T47D (cell line): ENCODE data around the gene AMPD3.

ENCODE experiments used
- DNase-seq, 2 experiments: peaks; one replicate each; pipeline versions ENCODE4 v3.0.0 to v3.0.0-alpha.2; 2011 to 2012; ENCODE audit warnings: low read depth in 1 of 2, low spot score in 1 of 2
- JUND ChIP-seq: IDR thresholded peaks from 2 replicates; pipeline ENCODE4 v1.6.1; 2012; ENCODE audit warnings: low read depth
- in situ Hi-C: cut with HindIII; loops from 2 replicates; pipeline ENCODE4 v1.10.0; 2016; ENCODE audit warnings: low sequenced_read_pairs, low pct_unique_long_range_greater_than_20kb

AMPD3 gene

DNA sequence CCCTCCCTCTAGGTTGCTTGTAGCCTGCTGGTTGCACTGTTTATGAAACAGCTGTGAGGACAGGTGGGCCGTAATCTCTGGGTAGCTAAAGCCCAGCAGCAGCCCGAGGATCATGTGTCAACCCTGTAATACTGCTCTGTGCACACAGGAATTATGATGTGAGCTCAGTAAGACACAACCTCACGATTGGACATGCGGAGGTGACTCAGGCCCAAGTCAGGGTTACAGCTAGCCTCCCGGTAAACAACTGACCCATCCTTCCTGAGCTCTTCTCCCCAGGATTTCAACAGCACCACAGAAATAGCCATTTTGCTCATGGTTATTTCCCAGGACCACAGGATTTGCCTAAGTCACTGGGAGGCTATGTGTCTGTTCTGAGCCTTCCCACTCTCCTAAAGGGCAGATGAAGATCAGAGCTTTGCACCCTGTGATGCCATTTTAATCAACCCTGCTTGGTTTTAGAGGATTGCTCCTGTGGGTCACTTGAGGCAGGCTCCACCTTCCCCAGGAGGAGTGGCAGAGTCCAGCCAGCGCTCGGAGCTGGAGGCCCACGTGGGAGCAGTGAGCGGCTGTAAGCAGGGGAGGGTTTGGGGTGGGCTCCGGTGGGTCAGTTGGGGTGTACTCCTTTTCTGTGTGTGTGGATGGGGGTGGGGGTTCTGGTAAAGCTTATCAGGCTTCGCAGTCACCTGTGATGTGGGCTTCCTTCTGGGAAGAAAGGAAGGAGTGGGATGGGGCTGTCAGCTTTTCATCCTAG lies at the start of gene AMPD3:
Gene AMPD3 (plus strand): TSS at position 387 of the 754 bp plus-strand sequence. CDS start 6,256 bp downstream, outside the sequence.
- TF ChIP-seq JUND = no peak
- no peak for DNase-seq
- in situ Hi-C loops = no loop called here

- peak in 1 of 2 experiments; percentile 77 for DNase-seq
- in situ Hi-C loops = no loop called here
- TF ChIP-seq JUND = no peak
These were observed 49.0 kb upstream of the AMPD3 start for GRCh38 chr11:10405865-10406592.

DNA sequence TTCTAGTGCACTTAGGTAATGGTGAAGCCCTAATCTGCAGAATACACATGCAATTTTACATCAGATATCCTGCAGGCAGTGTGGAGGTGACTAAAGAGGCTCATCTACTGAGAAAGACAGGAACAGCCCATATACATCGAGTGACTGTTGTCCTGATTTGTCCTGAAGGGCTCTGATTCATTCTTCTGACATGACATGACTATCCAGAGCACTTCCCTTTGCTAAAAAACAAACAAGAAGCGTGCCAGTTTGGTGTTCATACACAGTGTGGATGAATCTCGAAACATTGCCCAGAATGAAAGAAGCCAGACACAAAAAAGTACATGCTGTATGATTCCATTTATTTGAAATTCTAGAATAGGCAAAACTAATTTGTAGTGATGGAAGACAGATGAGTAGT lies 48.0 kb upstream of the AMPD3 start:
- in situ Hi-C loops = no loop called here
- DNase-seq = peak in 1 of 2 experiments; percentile 37
- TF ChIP-seq JUND = no peak

GRCh38 chr11:10407749-10408685 lies 47.0 kb upstream of the AMPD3 start:
- in situ Hi-C loops = no loop called here
- no peak for TF ChIP-seq JUND
- no peak for DNase-seq

DNA sequence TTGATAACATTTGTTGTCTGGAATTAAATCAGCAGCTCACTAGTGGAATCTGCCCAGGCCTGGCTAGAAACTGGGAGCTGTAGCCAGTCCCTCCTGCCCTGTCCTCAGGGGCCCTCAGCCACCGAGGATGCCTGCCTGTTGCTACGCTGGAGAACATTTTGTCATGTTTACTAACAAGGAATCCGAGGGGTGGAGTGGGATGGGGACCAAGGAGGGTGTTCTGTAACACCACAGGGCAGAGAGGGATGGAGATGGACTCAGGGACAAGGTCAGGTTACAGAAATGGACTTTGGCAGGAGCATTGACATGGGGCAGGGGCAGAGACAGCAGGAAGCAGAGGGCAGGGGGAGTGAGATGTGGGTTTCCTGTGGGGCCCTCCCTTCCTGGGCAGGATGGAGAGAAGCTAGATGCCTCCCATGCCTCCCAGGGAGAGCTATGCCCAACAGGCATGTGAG lies 45.8 kb upstream of the AMPD3 start:
- TF ChIP-seq JUND = no peak
- no peak for DNase-seq
- in situ Hi-C loops = no loop called here

GRCh38 chr11:10410106-10410843 lies 44.8 kb upstream of the AMPD3 start:
- DNase-seq = no peak
- no peak for TF ChIP-seq JUND
- in situ Hi-C loops = no loop called here

DNA sequence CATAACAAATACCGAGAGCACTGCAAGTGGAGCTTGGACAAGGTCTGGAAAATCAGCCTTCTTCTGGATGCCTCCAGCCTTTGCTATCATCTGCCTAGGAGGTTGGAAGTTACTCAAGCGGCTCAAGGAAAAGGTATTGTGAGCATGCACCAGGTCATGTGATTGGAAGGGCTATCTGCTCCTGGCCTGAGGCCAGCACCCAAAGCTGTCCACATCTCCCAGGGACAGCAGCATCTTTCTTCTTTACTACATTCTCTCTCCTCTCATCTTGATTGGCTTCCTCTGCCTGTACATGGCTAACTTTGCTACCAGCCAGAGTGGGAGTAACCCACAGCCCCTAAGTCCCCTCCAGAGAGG lies 44.2 kb upstream of the AMPD3 start:
- no peak for TF ChIP-seq JUND
- in situ Hi-C loops = no loop called here
- DNase-seq = no peak

- TF ChIP-seq JUND = no peak
- DNase-seq = no peak
- in situ Hi-C loops = no loop called here
These were observed 42.8 kb upstream of the AMPD3 start for GRCh38 chr11:10412266-10412665.

DNA sequence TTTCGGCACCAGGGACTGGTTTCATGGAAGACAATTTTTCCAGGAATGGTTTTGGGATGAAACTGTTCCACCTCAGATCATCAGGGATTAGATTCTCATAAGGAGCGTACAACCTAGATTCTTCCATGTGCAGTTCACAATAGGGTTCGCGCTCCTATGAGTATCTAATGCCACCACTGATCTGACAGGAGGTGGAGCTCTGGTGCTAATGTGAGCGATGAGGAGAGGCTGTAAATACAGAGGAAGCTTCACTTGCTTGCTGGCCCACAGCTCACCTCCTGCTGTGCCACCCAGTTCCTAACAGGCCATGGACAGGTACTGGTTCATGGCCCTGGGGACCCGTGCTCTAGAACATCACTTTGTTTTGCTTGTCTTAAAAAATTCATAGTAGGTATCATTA lies 41.8 kb upstream of the AMPD3 start:
- TF ChIP-seq JUND = no peak
- in situ Hi-C loops = no loop called here
- DNase-seq = peak in 1 of 2 experiments; percentile 56

DNA sequence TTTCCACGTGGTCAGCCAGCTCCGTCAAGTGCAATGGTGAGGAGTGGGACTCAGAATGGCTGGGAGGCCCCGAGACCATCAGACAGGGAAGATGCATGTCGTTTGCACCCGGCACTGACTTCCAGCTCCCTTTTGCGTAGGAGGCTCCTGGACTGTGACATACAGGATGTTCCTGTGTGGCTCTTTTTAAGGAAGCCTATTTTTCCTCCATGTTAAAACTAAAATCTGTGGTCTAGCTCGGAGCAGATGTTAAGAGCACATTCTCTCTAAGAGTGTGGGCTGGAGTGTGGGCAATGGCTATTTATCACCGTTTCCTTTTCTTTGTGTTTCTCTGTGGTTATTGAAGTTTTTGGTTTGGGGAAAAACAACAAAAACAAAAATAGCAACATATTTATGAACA lies 40.9 kb upstream of the AMPD3 start:
- TF ChIP-seq JUND = no peak
- no peak for DNase-seq
- in situ Hi-C loops = no loop called here

- no peak for DNase-seq
- no peak for TF ChIP-seq JUND
- in situ Hi-C loops = no loop called here
These were observed 40.4 kb upstream of the AMPD3 start for GRCh38 chr11:10414659-10415058.

GRCh38 chr11:10415817-10416392 lies 39.2 kb upstream of the AMPD3 start:
- DNase-seq = no peak
- in situ Hi-C loops = no loop called here
- TF ChIP-seq JUND = no peak
